Non-pigmented ciliary epithelial cell (primary cell): ENCODE measurements around the gene CAMK2B.

Experiments
- DNase-seq: peaks from one replicate; pipeline ENCODE4 v3.0.0-alpha.2; 2010; ENCODE audit warnings: low read depth

Gene CAMK2B

DNA sequence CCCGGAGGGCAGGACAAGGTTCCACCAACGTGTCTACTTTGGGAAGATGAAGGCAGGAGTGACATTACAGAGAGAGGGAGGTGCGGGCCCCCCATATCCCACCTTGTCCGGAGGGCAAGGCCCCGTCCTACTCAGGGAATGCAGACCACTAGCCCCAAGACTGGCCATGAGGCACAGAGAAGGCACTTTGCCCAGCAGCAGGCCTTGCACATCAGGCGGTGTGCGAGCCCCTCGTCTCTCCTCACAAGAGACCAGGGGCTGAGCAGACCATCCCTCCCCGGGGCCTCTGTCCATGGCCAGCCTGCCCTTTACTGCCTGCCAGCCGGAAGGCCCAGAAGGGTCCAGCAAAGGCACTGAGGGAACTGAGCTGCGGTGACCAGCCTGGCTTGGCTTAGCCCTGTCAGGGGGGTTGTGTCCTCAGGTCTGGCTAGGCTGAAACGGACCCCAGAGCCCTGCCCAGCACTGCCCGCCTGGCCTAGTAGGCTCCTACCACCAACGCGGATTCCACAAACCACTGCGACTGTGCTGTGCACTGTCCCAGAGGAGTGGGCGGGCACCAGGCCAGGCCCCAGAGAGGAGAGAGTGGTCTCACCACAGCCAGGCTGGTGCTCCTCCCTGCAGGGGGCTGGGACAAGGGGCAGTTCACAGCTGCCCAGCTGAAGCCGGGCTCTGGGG is 16.7 kb downstream of the CAMK2B start:
- DNase-seq: no peak

DNA sequence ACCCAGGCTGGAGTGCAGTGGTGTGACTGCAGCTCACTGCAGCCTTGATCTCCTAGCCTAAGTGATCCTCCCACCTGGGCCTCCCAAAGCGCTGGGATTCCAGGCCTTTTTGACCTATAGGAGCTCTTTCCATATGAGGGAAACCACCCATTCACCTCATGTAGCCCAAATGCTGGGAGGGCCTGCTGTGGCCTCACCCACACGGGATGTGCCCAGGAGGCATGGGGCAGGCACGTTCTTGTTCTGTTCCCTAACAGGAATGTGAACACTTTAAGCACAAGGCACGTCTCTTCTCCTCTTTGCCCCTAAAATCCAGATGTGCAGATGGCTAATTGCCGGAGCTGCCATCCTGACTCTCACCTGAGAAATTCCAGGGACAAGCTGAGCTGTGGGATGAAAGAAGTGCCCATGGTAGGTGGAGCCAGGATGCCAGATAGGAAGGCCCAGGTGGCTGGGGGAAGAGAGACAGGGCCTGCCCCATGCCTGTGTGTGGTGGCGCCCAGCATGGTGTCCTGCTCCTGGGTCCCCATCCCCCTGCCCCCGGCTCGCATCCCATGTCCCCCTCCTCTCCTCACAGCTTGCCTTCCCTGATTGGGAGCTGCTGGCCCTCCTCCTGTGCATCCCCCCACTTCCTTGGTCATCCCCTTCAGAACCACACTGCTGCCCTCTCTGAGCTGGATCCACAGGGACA is 17.3 kb downstream of the CAMK2B start:
- no peak for DNase-seq

DNA sequence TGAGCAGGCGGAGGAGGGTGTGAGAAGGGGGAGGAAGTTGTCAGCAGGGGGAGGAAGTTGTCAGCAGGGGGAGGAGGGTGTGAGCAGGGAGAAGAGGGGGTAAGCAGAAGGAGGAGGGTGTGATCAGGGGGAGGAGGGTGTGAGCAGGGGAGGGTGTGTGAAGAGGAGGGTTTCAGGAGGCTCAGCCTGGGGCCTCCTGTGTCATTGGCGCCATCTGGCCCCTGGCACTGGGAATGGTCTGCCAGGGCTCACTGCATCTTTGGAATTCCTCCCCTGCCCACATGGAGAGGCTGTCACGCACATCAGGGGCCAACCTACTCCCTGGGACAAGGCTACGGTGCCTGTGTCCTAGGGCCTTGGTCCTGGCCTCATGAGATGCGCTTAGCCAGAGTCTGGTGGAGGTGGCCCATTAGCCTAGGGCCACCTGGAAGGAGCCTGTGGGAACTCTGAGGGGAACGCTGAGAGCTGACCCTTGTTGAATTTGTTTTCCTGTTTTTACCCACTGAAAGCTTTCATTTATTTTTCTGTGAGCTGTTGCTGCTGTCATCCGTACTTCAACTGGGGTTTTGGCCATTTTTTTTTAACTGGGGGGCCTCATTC is 18.0 kb downstream of the CAMK2B start:
- no peak for DNase-seq

DNA sequence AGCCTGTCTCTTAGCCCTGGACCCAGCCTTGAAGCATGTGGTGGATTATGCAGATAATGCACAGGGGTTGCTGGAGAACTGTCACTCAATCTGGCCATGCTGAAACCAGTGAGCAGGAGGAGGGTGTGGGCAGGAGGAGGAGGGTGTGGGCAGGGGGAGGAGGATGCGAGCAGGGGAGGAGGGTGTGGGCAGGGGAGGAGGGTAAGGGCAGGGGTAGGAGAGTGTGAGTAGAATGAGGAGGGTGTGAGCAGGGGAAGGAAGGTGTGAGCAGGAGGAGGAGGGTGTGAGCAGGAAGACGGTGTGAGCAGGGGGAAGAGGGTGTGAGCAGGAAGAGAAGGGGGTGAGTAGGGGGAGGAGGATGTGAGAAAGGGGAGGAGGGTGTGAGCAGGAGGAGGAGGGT is 18.8 kb downstream of the CAMK2B start:
- DNase-seq: no peak

DNA sequence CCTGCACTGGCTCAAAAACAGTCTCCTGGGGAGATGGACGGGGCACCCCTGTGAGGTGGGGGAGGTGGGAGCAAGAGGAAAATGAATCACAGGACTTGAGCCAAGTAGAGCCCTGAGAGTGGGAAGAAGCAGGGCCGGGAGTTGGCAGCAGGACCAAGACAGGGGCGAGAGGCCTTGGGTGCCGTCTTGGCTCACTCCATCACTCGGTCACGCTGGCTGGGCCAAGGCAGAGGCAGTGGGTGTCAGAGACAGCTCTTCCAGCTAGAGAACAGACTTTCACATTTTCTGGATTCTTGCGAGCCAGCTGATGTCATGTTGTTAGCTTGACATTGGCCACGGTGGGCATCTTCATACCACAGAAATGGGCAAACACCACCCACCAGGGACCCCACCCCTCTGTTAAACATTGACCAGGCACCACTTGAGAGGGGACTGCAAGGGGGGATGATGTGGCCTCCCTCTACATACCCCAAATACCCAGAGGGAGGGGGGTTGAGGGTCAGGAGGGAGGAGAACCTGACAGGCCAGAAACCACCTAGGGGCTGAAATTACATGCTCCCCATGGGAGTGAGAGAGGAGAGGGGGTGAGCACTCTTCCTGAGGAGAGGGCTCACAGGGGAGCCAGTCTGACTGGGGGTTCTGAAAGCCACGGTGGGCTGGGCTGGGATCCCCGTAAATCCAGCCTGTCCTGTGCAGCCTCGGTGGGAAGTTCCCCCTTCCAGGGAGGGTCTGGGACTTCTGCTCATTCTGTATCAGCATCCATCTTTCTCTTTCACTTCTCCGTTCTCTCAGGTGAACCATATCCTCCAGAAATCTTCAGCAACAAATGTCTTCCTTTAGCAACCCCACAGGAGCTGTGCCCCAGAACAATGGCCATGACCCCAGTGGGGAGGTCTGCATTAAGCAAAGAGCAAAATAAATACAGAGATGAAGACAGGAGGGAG is 19.6 kb downstream of the CAMK2B start:
- DNase-seq: no peak

DNA sequence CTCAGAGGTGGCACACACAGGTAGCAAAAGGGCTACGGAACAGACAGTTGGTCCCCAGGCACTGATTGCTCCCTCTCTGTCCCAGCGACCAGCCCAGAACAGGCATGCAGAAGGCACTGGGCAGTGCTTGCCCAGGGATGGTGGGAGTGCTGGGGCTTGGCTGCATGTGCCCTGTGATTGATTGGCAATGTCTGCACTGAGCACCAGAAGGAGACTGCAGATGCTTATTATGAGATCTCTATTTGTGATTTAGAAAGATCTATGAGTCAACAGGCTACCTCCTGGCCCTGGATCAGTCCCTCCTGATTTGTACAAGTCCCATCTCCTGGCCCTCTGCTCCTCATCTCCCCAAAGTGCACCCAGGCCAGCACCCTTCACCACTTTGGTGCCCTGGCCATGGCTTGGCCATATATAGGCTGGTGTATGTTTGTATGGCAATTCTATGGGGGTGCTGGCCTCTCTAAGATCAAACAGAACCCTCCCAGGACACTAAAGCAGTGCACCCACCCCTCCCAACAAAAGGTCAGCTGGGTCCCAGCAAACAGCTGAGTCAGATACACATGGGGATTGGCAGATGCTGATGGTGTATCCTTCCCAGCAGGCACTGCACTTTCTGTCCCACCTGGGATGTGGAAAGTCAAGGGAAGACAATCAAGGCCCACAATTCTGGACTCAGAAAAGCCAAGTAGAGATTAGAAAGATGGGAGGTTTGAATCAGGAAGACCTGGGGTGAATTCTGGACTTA is 30.9 kb downstream of the CAMK2B start:
- no peak for DNase-seq

DNA sequence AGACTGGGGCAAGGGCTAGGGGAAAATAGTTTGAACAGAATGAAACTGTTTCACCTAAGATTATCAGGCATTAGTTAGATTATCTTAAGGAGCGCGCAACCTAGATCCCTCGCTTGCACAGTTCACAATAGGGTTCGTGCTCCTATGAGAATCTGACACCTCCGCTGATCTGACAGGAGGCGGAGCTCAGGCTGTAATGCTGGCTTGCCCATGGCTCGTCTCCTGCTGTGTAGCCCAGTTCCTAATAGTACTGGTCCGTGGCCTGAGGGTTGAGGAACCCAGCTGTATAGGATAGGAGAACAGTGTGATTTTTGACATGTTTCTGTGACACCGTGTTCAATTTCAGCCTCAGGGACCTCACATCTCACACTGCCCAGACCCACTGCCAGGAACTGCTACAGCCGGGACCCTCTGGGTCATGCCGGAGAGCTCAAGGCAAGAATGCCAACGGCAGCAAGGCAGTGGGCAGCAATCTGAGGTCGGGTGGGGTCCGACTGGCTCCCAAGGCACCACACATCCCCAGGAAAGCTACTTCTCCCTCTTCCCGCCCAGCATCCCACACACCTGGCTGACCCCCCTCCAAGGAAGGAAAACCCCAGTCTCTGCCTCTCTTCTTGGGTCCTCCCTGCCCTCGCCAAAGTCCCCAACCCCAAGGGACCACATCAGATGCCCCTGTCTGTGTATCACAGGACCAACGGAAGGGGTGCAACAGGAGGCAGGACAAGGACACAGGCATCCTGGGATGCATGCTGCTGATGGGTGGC is 31.7 kb downstream of the CAMK2B start:
- DNase-seq: no peak

DNA sequence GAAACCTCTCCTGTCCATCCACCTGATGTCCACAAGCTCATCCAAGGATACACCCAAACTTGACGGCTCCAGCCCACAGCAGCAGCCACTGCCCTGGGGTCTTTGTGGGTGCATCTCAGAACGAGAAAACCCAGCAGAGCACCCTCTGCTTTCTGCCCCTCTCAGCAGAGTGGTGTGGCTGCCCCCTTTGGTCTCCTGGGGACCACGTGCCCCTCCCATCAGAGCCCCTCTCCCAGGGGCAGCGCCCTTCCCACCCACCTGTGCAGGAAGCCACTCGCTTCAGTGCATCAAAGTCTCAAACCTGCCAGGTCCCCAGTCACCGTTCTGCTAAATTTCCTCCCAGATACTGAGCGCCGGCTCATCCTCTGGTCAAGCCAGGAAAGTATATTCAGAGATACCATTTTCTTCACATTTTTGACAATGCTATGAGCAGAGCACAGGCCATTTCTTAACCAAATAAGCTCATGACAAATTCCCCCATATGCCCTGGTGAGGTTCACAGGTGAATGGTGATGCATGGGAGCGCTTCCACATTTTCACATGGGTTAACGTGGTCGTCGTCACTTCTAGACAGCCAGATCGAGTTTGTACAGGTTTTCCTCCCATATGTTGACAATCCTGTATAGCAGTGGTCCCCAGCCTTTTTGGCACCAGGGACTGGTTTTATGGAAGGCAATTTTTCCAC is 32.4 kb downstream of the CAMK2B start:
- no peak for DNase-seq

DNA sequence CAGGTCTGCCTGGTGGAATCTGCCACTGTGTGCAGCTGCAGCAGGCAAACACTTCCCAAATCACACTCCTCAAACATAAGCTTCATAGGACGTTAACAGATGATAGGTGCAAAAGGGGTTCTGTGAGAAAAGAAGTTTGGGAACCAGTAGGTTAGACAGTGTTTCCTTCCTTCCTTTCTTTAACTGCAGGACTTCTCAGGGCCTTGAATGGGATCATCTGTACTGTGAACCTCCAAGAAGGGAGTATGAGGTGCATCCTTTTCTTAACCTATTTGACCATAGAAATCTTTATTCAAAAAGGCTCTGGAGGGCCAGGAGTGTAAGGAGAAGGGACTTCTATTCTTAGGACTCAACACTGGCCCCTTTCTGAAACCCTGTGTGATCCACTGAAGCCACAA is 33.0 kb downstream of the CAMK2B start:
- no peak for DNase-seq

DNA sequence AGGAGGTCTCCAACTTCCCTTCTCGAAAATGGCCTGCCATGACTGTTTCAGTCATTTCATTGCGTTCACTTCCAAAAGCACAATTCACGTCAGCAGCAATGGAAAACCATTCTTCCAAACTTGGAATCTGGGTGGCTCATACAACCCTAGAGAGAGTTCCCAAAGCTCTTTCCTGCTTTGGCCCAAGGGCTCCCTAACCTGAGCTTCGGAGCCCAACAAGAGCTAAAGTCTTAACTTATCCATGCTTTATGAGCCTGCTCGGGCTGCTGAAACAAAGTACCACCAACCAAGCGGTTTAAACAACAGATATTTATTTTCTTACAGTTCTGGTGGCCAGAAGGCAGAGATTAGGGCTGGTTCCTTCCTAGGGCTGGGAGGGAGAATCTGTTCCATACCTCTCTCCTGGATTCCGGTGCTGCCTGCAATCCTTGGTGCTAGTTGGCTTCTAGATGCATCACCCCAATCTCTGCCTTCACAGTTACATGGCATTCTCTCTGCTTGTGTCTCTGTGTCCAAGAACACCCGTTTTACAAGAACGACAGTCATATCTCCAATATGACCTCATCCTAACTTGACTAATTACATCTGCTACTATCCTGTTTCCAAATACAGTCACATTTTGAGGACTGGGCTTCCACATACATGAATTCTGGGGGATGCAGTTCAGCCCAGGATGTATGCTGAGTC is 33.5 kb downstream of the CAMK2B start:
- DNase-seq: no peak

DNA sequence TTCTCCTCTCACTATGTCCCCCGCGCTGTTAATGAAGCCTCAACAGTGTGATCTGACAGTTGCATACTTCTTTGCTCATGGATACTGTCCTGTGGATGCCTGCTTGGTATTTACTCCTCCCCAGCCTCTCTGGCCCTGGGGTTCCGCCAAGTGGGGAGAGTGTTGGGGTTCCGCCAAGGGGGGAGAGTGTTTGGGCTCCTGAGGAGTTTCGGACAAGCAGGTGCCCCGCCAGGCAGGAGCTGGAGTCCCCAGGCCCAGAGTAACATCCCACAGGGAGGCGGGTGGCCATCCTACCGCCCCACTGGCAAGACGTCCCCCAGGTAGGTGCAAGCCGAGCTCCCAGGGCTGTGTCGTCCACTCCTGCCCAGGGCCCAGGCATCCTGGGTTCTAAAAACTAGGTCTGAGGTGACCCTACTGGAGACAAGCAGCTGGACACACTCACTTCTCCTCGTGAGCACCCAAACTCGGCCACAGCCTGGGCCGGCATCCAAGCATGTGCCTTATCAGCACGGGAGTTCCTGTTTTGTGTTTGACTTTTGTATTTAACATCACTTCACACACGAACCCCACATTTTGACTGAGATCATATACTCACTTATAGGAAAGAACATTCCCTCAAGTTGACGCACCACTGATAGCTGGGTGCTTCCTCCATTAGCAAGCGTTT is 34.2 kb downstream of the CAMK2B start:
- DNase-seq: peak; percentile 8

DNA sequence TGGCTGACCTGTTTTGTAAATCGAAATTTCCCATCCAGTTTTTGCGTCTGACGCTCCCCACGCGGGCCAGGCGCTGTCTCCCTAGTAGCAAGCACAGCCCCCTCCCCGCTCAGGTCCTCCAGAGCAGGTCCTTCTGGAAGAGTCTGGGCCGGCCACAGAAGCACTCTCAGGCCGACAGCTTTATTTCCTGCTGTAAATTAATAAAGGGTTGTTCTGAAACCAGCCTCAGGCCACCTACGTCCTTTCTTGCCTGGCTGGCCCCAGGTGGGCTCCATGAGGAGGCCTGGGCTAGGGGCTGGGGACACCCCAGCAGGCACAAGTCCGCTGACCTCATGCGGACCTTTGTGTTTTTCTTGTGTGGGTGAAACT is 35.2 kb downstream of the CAMK2B start:
- DNase-seq: no peak

DNA sequence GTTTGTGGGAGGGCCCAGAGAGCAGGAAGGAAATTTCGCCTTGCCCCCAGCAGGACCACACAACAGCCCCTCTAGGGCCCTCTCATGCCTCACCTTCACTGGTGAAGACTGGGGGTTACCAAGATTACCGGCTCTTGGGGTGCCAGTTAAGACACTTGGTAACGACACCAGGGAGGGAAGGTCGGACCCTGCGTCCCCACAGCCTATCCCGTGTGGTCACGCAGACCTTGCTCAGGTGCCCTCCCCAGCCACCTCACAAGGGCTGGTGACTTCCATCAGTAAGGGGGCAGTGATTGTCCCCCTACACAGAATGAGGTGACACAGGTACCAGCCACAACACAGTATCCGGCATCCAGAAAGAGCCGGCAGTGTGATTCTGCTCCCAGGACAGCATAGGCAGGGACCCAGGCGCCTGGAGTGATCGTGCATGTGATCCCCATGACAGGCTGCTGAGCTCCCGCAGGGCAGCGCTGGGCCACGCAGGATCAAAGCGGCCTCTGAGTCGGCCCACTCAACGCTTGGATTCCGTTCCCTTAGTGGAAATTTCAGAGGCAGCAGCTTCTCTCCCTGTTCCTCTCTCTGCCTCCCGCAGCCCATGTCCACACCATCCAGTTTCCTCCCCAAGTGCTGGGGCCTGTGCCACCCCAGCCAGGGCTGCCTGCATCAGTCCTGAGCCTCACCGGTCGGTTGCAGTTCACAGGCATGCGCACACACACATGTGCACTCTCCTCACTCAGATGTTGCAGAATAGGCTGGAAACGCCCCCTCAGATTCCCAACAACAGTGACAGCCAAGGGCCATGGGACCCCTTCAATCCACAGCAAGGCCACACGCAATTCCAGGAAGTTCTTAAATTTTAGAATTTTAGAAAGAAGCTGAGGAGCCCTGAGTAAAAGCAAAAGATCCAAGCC is 35.8 kb downstream of the CAMK2B start:
- no peak for DNase-seq

DNA sequence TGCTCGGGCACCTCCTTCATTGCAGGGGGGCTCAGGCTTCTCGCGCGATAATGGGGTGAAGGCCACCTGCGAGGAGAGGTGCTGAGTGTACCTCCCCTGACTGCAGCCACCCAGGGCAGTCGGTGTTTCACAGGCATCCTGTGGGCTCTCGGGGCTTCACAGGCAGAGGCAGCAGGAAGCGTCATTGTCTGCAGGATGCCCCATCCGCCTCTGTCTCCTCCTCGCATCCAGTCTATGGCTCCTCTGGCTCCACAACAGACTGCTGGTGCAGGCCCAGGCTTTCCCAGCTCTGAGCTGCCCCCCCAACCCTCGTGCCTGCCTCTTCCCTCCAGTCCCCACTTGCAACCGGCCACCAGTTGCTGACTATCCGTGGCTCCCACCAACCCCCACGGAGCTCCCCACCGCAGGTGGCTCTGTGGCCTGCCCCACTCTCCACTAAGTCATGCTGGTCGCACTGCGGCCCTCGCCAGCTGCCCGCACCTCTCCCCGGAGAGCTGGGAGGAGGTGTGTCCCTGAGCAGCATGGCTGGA is 36.5 kb downstream of the CAMK2B start:
- DNase-seq: no peak

DNA sequence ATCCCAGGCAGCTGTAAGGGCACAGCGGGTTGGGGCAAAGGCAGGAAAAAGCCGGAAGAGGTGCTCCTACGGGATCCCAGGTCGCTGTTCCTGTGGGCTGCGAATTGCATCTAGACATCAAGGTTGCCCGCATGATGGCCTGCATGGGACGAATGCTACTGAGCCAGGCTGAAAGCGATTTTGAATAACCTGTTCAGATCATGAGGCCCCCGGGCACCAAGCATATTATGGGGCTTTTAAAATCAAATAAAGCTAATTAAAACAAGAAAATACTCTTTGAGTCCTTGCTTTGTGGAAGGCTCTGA is 37.1 kb downstream of the CAMK2B start:
- DNase-seq: no peak

DNA sequence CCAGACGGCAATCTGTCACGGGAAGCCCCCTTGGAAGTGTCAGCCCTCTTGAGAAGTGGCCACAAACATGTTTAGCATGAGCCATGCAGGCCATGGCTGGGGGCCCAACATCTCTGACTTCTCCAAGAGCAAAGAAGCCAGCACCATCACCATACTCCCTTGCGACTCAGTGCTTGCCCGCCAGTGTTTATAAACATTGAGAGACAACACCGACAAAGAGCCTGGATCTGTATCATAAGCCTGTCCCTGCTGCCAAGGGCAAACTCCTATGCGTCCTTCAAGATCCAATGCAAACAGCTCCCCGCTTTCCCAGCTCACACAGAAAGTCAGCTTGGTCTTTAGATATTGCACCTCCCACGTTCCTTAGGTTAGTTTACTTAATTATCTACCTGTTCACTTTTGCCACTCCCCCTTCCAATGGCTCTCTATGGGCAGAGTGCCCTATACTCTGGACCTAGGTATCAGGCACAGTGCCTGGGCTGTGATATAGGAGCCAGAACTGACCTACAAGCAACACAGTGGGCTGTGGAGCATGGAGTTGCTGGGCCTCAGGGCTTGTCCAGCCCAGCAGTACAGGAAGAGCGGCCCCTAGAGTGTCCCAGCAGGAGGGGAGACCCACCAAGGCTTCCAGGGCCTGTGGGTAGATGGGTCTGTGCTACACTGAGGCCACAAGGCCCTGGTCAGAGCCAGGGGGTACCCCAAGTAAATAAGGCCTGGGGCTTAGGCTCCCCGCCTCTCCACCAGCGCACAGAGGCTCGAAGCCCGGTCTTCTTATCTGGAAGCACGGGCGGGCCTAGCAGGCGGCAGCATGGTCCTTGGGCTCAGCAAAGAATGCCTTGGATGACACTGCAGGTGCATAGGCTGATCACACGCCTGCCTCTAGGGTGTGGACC is 37.7 kb downstream of the CAMK2B start:
- DNase-seq: no peak
